Stomach (tissue), 9 donors: ENCODE data around the gene TNNI3. TPM values are rescaled to one million over a fixed set of nuclear protein-coding genes. Genes with fewer than 3 reads are reported as not detected.
A peak's percentile ranks its signal among the peaks of the same experiment; 100 is the strongest.

ENCODE experiments used
- DNase-seq, 2 donors: peaks; one replicate each; pipeline versions ENCODE4 v3.0.0 to v3.0.0-alpha.2; 2013 to 2019
- H3K27ac ChIP-seq, 5 donors: fragments of 200-600 bp in 4 of 5; sonication (generic) in 4 of 5; one replicate each; pipeline ENCODE4 v1.5.1; 2013 to 2019; ENCODE audit warnings: mild to moderate bottlenecking in 1 of 5, moderate library complexity in 1 of 5
- H3K27me3 ChIP-seq, 3 donors: fragments of 200-600 bp; sonication (generic); one replicate each; pipeline ENCODE4 v1.5.1; 2017 to 2019; ENCODE audit warnings: mixed run types in 1 of 3
- H3K36me3 ChIP-seq, 4 donors: fragments of 200-600 bp; sonication (generic); 1 replicate in 3 of 4; 2 replicates in 1 of 4; pipeline ENCODE4 v1.5.1; 2016 to 2019
- H3K4me1 ChIP-seq, 4 donors: fragments of 200-600 bp; sonication (generic); one replicate each; pipeline ENCODE4 v1.5.1; 2016 to 2019
- H3K4me3 ChIP-seq, 4 donors: fragments of 200-600 bp; sonication (generic) in 3 of 4; one replicate each; pipeline ENCODE4 v1.5.1; 2016 to 2019; ENCODE audit warnings: mild to moderate bottlenecking in 1 of 4
- H3K9me3 ChIP-seq, 4 donors: fragments of 200-600 bp; sonication (generic); one replicate each; pipeline ENCODE4 v1.5.1; 2016 to 2019
- EP300 ChIP-seq: sonication (generic); formaldehyde crosslinking; IDR thresholded peaks from one replicate; pipeline ENCODE4 v1.6.1; 2017; ENCODE audit warnings: antibody characterized with exemption
- POLR2A ChIP-seq, 4 donors: fragments of 450-650 bp; IDR thresholded peaks; one replicate each; pipeline ENCODE4 v1.6.1; 2016; ENCODE audit warnings: antibody characterized with exemption in 4 of 4, control low read depth in 2 of 4, mild to moderate bottlenecking in 1 of 4, moderate library complexity in 1 of 4
- POLR2AphosphoS5 ChIP-seq, 3 donors: sonication (generic); formaldehyde crosslinking; IDR thresholded peaks; one replicate each; pipeline ENCODE4 v1.6.1; 2016; ENCODE audit warnings: antibody characterized with exemption in 3 of 3
- WGBS, 5 donors: extraction: QIAGEN DNeasy Blood & Tissue Kit in 3 of 5; methylation state at CpG; one replicate each; pipeline versions ENCODE4 v1.1.5 to v1.1.7; 2013 to 2018; 5-methylcytosine and 5-hydroxymethylcytosine counted together
- intact Hi-C: fragments of 100-400 bp; cut with DNase I; formaldehyde crosslinking; loops from one replicate; pipeline ENCODE4 v1.15.1; 2023; ENCODE audit warnings: low total_unique reads
- polyA plus RNA-seq, 3 donors: library from polyadenylated mRNA; stranded (reverse); fragments of 200-250 nt; gene quantifications; one replicate each; pipeline ENCODE4 v1.2.3, GENCODE V29; 2013
- total RNA-seq, 5 donors: library from RNA; depleted of rRNA; stranded (reverse); fragments of >200 nt; gene quantifications; one replicate each; pipeline versions ENCODE4 v1.1.0 to v1.2.3, GENCODE V29; 2014 to 2016
- TF ChIP-seq, protein P1 (sequence below), 7 experiments: fragments of 450-650 bp in 4 of 7; fragments of 200-600 bp in 3 of 7; sonication (generic) in 3 of 7; IDR thresholded peaks; one replicate each; pipeline ENCODE4 v1.5.1; 2016 to 2019; ENCODE audit warnings: antibody characterized with exemption in 7 of 7, control low read depth in 2 of 7, mild to moderate bottlenecking in 1 of 7
- donor health status: healthy with polysubstance abuse.
- donor health status: Bipolar disorder and iron deficiency.
- donor health status: healthy.

TNNI3 gene
- total and polyA plus RNA-seq, 8 donors = 4.2 to 14.1 (median 7.8) TPM; not detected in 5

DNA sequence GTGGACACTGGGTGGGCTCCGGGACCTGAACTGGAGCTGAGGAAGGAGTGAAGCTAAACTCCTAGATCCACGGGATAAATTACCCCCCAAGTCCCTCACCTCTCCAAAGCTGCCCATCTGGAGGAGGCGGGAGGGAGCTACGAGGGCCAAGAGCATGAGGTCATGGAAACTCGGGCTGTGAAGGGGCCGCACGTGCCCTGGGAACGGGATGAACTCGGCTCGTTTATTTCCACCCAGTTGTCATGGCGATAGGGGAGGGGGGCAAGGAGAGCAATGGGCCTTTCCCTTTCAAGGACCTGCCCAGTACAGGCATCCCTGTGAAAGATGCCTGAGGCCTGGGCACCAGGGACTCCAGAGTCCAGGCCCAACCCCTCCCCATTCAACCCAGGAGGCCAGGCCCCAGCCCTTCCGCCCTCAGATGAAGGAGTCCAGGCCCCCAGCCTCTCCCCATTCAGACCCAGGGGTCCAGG lies 43.9 kb downstream of the TNNI3 start:
- Histone ChIP-seq H3K4me3 (peak overlapping the region in 1 of 4 donors; percentile 9), H3K4me1 (peaks cover 38 to 72% (median 55%) of the 10 kb centered on the region in 4 donors), H3K27ac (peak overlapping the region; percentile 7 to 95 (median 90)), H3K36me3 (peaks cover 22 to 47% (median 36%) of the 10 kb centered on the region in 4 donors), H3K27me3 (no peaks in the 10 kb centered on the region), H3K9me3 (no peaks in the 10 kb centered on the region)
- 22 to 50% (median 38%) methylated on average over 11 to 12 of the region's 12 CpGs for WGBS, 5 donors
- DNase-seq = peak; percentile 58 to 96
- intact Hi-C loops = no loop called here
- no peak for TF ChIP-seq POLR2A (IDR thresholded peaks at IDR 0.05)
- TF ChIP-seq EP300 = peak; percentile 96
- TF ChIP-seq, protein P1, sequence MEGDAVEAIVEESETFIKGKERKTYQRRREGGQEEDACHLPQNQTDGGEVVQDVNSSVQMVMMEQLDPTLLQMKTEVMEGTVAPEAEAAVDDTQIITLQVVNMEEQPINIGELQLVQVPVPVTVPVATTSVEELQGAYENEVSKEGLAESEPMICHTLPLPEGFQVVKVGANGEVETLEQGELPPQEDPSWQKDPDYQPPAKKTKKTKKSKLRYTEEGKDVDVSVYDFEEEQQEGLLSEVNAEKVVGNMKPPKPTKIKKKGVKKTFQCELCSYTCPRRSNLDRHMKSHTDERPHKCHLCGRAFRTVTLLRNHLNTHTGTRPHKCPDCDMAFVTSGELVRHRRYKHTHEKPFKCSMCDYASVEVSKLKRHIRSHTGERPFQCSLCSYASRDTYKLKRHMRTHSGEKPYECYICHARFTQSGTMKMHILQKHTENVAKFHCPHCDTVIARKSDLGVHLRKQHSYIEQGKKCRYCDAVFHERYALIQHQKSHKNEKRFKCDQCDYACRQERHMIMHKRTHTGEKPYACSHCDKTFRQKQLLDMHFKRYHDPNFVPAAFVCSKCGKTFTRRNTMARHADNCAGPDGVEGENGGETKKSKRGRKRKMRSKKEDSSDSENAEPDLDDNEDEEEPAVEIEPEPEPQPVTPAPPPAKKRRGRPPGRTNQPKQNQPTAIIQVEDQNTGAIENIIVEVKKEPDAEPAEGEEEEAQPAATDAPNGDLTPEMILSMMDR (IDR thresholded peaks at IDR 0.05) = no peak
- TF ChIP-seq POLR2AphosphoS5 (IDR thresholded peaks at IDR 0.05) = peak; percentile 39 to 82 (median 44)

GRCh38 chr19:55112777-55113569 lies 44.6 kb downstream of the TNNI3 start:
- intact Hi-C loops = no loop called here
- TF ChIP-seq, protein P1 (IDR thresholded peaks at IDR 0.05) = no peak
- no peak for TF ChIP-seq EP300
- no peak for TF ChIP-seq POLR2AphosphoS5 (IDR thresholded peaks at IDR 0.05)
- TF ChIP-seq POLR2A (IDR thresholded peaks at IDR 0.05) = no peak
- peaks cover 32 to 65% (median 48%) of the 10 kb centered on the region in 4 donors for H3K4me1 ChIP-seq
- no peaks in the 10 kb centered on the region for H3K27me3 ChIP-seq
- H3K27ac ChIP-seq = peak overlapping the region; percentile 7 to 95 (median 90)
- 54 to 75% (median 70%) methylated on average over 18 to 23 of the region's 23 CpGs for WGBS, 5 donors
- H3K9me3 ChIP-seq = no peaks in the 10 kb centered on the region
- peak overlapping the region in 1 of 4 donors; percentile 9 for H3K4me3 ChIP-seq
- peaks cover 22 to 49% (median 36%) of the 10 kb centered on the region in 4 donors for H3K36me3 ChIP-seq
- DNase-seq = peak in 1 of 2 donors; percentile 44

DNA sequence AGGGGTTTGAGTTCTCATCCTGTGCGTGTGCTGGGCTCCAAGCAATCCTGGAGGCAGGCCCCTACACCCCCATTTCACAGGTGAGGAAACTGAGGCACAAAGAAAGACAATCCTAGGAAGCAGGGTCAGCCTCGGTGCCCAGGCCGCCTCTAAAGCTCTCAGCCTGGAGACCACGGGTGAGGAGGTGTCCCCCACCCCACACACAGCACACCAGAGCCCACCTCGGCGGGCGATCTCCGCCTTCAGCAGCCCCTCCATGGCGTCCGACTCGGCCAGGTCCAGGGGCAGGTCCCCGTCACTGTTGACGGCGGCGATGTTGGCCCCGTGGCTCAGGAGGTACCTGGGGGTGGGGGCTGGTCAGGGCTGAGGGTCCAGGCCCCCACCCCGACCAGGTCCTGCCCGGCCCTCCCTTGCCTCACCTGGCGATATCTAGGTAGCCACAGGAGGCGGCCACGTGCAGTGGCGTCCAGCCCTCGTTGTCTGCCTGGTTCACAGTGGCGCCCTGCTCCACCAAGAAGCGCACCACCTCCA lies 45.2 kb downstream of the TNNI3 start:
- H3K9me3 ChIP-seq = no peaks in the 10 kb centered on the region
- no peaks in the 10 kb centered on the region for H3K27me3 ChIP-seq
- no peak for DNase-seq
- peaks cover 32 to 64% (median 46%) of the 10 kb centered on the region in 4 donors for H3K4me1 ChIP-seq
- WGBS, 5 donors = 87 to 94% (median 90%) methylated on average over 3 to 25 of the region's 25 CpGs
- intact Hi-C loops = no loop called here
- TF ChIP-seq EP300 (no peak), POLR2AphosphoS5 (IDR thresholded peaks at IDR 0.05) (no peak), POLR2A (IDR thresholded peaks at IDR 0.05) (no peak)
- TF ChIP-seq, protein P1 (IDR thresholded peaks at IDR 0.05) = no peak
- peaks cover 22 to 49% (median 36%) of the 10 kb centered on the region in 4 donors for H3K36me3 ChIP-seq
- peak overlapping the region in 4 of 5 donors; percentile 78 to 95 (median 91) for H3K27ac ChIP-seq
- H3K4me3 ChIP-seq = no peak overlapping the region

DNA sequence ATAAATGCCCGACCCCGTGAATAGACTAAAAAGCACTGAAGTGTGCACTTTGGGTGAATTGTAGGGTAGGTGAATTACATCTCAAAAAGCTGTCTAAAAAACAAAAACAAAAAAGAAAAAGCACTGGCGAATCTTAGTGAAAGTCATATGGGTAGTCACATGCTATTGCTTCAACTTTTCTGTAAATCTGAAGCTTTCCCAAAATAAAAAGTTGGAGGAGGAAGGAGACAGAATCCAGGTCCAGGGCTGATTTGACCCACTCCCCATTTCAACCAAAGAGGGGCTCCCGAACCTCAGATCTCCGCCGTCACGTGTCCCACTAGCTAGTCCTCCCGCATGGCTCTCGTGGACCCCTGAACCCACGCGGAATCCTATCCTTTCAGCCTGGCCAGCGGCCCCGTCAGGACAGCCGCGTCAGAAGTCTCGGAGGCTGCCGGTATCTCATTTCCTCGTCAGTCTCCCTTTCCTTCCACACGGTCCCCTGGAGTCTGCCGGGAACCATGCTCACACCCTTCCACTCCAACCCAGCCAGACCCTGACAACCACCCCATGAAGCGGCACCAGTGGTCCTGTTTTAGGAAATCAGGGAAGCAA lies 46.2 kb downstream of the TNNI3 start:
- WGBS, 5 donors = 67 to 87% (median 82%) methylated on average over 21 of the region's 21 CpGs
- intact Hi-C loops = no loop called here

More for the DNA sequence above, 46.2 kb downstream of the TNNI3 start:
- Histone ChIP-seq H3K27me3 (no peaks in the 10 kb centered on the region), H3K36me3 (peaks cover 22 to 57% (median 41%) of the 10 kb centered on the region in 4 donors), H3K4me3 (no peak overlapping the region), H3K4me1 (peaks cover 32 to 59% (median 42%) of the 10 kb centered on the region in 4 donors), H3K9me3 (no peaks in the 10 kb centered on the region), H3K27ac (peak overlapping the region in 4 of 5 donors; percentile 78 to 95 (median 91))
- DNase-seq = no peak
- TF ChIP-seq EP300 (no peak), POLR2A (IDR thresholded peaks at IDR 0.05) (no peak), POLR2AphosphoS5 (IDR thresholded peaks at IDR 0.05) (no peak)
- TF ChIP-seq, protein P1 (IDR thresholded peaks at IDR 0.05) = no peak
